ENCODE measurements around the gene IFITM1. TPM values are rescaled to one million over a fixed set of nuclear protein-coding genes. Genes with fewer than 3 reads are reported as not detected.

The IFITM1 gene
- total and polyA plus RNA-seq, 9 of the 15 experiments (the other 6 are each of a cell fraction or from before 2014, with no cell fraction given), result 691 to 5,579 (median 974) TPM

- TF ChIP-seq ZBTB5 (IDR thresholded peaks at IDR 0.05), result peak; percentile 88
- TF ChIP-seq ZNF740 (CRISPR knock-in tag; IDR thresholded peaks at IDR 0.05), result peak; percentile 94
- TF ChIP-seq ZNF740 (tag; IDR thresholded peaks at IDR 0.05), result peak in 1 of 2 experiments; percentile 79; a peak in 1 of 4 replicates
- TF ChIP-seq MGA (IDR thresholded peaks at IDR 0.05), result peak; percentile 66
- peak; percentile 58; the same call in 1 of the 2 replicates for TF ChIP-seq MAX (CRISPR knock-in tag; IDR thresholded peaks at IDR 0.05)
- TF ChIP-seq ZBTB26 (CRISPR knock-in tag; IDR thresholded peaks at IDR 0.05), result 0 out of 2 replicates have a peak, but pooled peaks have one; percentile 36
- TF ChIP-seq MLLT1 (IDR thresholded peaks at IDR 0.05), result peak in 1 of 2 experiments; percentile 43; a peak in 1 of 4 replicates
Measured at GRCh38 chr11:349270-349954, 35.6 kb downstream of the IFITM1 start (continued).

Data from K562 (cell line).